Raji (cell line): ENCODE measurements around the gene ZNF655.
A peak's percentile ranks its signal among the peaks of the same experiment; 100 is the strongest.

Source experiments
- POLR2A ChIP-seq: IDR thresholded peaks from 2 replicates; pipeline ENCODE4 v1.6.1; 2011; ENCODE audit warnings: low read depth, low read length, control low read depth; ENCODE audit not compliant: insufficient read depth

The ZNF655 gene

DNA sequence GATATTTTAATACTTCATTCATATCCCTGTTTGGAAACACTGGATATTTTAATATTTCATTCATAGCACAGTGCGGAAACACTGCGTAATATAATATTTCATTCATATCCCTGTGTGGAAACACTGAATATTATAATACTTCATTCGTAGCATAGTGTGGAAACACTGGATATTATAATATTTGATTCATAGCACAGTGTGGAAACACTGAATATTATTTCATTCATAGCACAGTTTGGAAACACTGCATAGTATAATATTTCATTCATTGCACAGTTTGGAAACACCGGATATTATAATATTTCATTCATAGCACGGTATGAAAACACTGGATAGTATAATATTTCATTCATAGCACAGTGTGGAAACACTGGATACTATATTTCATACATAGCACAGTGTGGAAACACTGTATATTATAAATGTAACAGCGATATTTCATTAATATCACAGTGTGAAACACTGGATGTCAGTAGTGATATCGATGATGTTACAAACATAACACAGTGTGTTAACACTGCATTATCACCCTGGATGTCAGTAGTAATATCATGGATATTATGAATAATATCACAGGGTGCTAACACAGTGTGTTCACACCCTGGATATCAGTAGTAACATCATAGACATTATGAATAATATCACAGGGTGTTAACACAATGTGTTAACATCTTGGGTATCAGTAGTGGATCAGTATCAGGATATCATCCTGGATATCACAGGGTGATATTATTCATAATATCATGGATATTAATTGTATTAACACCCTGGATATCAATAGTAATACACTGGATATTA lies 36.7 kb downstream of the ZNF655 start:
- no peak for TF ChIP-seq POLR2A

DNA sequence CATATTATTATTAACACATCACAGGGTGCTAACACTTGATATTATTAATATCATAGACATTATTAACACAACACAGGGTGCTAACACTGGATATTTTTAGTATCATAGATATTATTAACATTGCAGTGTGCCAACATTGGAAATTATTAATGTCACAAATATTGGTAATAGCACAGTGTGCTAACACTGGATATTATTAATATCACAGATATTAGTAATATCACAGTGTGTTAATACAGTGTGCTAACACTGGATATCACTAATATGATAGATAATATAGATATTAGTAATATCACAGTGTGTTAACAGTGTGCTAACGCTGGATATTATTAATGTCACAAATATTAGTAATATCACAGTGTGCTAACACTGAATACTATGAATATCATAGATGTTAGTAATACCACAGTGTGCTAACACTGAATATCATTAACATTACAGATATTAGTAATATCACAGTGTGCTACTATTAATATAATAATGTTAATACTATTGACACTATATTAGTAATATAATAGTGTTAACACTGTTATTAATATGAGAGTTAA lies 38.0 kb downstream of the ZNF655 start:
- no peak for TF ChIP-seq POLR2A

DNA sequence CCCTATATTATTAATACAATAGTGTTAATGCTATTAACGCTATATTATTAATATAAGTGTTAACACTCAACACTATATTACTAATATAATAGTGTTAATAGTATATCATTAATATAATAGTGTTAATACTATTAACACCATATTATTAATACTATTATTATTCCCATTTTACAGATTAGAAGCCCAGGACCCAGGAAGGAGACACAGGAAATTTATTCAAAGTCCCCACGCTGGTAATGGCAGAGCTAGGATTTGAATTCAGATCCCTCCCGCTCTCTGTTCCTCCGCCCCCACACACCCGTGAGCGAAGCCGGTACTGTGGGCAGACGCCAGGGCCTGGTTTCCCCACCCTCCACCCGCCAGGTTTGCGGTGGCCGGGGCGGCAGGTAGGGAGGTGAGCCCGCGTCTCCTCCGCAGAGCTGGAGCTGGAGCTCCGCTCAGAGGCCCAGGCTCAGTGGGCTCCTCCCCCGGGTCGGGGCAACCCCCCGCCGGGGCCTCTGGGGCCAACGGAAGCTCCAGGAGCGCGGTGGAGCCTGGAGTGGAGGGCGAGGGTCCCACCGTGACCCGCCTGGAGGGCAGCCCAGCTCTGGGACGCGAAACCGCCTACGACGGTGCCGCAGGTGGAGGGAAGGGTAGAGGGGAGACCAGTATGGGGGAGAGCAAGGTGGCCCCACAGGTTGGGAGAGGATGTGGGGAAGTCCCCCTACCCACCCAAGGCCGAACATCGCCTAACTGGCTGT lies 39.5 kb downstream of the ZNF655 start, which contains the start of gene TMEM225B:
TMEM225B (plus strand) TSS at position 506 of the 740 bp plus-strand sequence. CDS start 6,122 bp downstream, outside the sequence.
- TF ChIP-seq POLR2A = no peak

DNA sequence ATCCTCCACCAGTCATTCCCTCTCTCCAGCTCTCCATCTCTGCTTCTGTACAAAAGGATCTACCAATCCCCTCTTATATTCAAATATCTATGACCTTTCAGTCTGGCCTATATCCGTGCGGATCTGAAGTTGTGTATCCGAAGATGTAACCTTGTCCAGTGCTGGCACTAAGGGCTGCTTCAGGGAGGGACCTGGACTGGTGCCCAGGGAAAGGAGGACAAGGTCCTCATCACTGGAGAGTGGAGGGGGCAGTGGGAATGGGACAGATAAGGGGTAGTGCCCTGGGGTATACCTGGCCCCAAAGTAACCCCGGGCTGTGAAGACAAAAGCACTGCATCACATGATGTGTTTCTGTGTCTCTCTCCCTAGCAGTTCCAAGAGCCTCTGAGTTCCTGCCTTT lies 41.4 kb downstream of the ZNF655 start:
- no peak for TF ChIP-seq POLR2A

DNA sequence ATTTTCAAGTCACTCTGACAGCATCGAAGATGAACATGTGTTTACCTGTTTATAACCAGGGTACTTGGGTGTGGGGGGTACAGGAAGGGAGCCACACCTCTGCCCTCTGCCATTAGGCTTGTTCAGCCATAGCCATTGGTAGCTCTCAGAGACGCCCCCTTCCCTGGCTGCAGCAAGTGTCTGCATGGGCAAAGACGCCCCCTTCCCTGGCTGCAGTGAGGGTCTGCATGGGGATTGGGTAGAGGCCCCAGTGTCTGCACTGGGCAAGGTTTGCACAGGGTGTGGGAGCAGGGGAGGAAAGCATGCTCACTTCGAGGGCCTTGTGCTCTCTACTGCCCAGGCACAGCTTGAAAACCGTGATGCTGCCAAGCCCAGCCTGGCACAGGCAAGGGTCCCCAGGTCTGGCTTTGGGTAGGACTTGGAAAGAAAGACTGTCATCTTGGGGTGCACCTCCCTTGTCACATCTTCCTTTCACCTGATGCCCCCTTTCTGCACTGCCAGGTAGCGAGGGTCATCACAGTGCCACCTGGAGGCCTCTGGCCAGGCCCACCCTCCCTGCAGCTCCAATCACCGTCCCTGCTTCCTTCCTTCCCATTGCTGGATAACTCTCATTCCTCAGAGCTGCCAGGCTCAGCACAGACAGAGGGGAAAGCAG lies 43.3 kb downstream of the ZNF655 start:
- no peak for TF ChIP-seq POLR2A

DNA sequence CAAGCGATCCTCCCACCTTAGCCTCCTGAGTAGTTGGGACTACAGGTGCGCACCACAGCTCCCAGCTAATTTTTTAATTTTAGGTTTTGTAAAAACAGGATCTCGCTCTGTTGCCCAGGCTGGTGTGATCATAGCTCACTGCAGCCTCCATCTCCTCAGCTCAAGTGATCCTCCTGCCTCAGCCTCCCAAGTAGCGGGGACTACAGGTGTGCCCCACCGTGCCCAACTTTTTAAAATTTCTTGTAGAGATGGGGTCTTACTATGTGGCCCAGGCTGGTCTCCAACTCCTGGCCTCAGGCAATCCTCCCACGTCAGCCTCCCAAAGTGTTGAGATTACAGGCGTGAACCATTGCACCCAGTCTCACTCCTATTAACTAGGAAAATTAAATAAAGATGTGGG lies 47.1 kb downstream of the ZNF655 start:
- TF ChIP-seq POLR2A = no peak

DNA sequence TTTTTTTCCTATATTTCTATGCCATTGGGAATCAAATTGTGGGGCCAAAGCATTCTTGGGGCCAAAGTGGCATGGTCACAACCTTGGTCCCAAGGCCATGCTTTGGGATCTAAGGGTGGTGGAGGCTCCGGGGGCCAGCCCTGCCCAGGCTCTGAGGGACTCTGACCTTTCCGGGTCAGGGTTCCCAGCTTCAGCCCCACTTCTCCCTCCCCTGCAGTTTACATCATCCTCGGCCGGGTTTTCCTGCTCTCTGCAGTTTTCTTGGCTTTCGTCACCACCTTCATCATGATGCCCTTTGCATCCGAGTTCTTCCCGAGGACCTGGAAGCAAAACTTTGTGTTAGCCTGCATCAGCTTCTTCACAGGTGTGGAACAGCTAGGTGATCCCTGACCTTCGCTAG lies 48.1 kb downstream of the ZNF655 start:
- no peak for TF ChIP-seq POLR2A

DNA sequence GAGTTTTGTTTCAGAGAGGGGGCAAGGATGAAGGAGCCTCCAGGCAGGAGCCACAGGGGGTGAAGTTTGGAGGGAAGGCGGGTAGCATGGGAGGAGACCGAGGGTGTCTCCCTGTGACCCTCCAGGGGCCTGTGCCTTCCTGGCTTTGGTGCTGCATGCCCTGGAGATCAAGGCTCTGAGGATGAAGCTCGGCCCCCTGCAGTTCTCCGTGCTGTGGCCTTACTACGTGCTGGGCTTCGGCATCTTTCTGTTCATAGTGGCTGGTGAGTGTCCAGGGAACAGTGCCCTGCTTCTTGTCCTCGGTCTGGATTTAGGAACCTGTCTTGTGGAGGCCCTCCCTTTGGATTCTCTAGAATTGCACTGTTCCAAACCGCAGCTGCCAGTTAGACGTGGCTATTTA lies 49.1 kb downstream of the ZNF655 start:
- no peak for TF ChIP-seq POLR2A

DNA sequence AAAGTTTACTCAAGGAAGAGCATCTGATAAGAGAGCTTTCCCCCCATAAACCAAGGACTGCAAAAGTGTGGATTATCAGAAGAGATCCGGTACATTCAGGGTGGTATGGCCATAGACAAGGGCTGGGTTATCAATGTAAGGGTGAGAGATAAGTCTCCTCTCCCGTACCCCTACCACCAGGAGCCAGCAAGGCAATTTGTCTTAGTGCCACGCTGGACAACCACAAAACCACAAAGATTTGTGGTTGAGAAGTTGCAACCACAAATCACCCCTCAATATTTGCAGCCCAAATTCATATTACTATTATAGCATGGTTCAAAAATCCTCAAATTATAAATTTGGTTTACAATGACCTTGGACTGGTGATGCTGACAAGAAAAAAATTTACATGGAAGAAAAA lies 56.1 kb downstream of the ZNF655 start:
- no peak for TF ChIP-seq POLR2A

DNA sequence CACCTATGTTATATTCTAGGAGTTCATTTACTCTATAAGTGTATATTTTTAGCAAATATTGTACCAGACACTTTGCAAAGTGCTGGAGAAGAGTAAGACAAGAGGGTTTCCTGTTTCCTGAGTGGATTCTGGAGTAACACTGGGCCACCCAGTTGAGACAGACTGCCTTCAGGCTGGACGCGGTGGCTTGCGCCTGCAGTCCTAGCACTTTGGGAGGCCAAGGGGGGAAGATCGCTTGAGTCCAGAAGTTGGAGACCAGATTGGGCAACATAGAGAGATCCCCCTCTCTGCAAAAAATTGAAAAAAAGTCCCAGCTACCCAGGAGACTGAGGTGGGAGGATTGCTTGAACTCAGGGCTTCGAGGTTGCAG lies 57.5 kb downstream of the ZNF655 start:
- TF ChIP-seq POLR2A = no peak

DNA sequence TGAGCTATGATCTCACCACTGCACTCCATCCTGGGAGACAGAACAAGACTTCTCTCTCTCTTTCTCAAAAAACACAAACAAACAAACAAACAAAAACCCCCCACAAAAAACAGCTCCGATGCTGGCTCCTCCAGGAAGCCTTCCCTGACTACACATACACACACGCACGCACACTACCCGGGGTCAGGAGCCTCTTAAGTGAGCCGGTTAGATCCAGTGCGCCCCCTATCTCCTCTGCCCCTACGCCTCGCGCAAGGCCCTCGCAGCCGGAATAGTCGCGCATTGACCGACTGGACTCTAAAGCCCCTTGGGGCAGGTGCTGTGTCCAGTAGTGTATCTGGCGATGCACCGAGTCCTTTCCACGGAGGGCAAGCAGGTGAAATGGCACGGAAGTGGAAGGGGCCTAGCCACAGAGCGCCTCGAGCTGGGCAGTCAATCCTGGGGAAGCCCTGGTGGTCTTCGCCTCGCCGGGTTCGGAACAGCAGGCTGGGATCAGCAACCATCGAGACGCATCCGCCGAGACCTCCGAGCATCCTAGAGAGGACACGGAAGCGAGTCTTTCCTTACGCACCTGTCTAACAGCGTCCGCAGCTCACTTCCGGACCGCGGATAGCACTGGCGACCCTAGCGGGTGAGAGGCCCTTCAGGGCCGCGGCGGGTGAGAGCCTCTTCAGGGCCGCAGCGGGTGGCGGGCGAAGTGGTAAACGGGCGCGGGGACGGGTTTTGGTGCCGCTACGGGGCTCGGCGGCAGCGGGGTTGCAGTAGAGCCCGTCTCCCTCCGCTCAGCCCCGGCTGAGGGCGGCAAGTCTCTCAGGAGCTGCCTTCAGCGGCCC lies 58.1 kb downstream of the ZNF655 start, which contains the start of gene ZSCAN25:
ZSCAN25 (plus strand) TSS at position 588 of the 833 bp plus-strand sequence. CDS start 2,661 bp downstream, outside the sequence.
- TF ChIP-seq POLR2A = peak; percentile 90

DNA sequence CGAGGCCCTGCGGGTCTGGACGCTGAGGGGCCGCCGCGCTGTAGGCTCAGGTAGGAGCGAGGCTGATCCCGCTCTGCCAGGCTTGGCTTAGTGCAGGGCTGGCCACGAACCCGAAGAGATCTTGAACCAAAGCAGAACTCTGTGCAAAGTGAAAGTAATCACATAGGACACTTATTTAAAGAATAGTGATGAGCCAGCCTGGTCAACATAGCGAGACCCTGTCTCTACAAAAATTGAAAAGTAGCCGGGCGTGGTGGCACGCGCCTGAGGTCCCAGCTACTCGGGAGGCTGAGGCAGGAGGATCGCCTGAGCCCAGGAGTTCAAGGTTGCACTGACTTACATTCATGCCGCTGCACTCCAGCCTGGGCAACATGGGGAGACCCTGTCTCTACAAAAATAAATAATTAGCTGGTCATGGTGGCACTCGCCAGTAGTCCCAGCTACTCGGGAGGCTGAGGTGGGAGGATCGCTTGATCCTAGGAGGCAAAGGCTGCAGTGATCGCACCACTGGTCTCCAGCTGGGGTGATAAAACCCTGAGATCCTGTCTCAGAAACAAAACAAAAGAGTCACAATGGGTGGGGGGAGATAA lies 58.8 kb downstream of the ZNF655 start:
- TF ChIP-seq POLR2A = no peak

DNA sequence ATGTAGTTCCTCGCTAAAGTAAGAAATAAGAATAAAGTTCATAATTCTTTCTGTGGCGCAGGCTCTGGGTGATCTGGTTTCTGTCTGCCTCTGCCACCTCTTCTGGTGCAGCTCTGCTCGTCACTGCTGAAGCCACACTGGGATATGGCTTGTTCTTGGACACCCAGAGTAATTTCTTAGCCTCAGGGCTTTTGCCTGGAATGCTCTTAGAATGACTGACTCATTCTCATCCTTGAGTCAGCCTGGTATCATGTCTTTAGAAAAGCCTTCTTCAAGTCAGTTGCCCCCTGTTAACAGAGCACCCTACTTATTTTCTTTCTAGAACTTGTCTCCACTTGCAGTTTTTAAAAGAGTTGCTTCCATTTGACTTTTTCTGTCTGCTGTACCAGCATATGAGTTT lies 60.3 kb downstream of the ZNF655 start:
- no peak for TF ChIP-seq POLR2A

DNA sequence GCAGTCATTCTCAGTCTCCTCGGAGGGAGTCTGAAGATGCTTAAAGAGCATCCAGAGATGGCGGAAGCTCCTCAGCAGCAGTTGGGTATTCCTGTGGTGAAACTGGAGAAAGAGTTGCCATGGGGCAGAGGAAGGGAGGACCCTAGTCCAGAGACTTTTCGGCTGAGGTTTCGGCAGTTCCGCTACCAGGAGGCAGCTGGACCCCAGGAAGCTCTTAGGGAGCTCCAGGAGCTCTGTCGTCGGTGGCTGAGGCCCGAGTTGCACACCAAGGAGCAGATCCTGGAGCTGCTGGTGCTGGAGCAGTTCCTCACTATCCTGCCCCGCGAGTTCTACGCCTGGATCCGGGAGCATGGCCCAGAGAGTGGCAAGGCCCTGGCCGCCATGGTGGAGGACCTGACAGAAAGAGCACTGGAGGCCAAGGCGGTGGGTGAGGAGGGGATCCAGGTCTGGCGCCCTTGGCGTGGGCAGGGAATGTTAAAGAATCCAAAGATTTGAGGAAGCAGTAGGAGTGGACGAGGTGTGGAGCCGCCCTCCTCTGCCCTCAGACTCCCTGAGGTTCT lies 61.2 kb downstream of the ZNF655 start:
- no peak for TF ChIP-seq POLR2A
